GM23338 (cell line): ENCODE data around the gene CLOCK.

Source experiments
- CREB1 ChIP-seq: fragments of 250-450 bp; sonication (Bioruptor Pico); IDR thresholded peaks from 2 replicates; pipeline ENCODE4 v1.5.0; 2020; ENCODE audit warnings: low read depth, mild to moderate bottlenecking, moderate library complexity
- ETS1 ChIP-seq: IDR thresholded peaks from 2 replicates; pipeline ENCODE4 v1.6.1; 2016; ENCODE audit warnings: antibody characterized with exemption
- EZH2 ChIP-seq: fragments of 200-600 bp; sonication (generic); IDR thresholded peaks from one replicate; pipeline ENCODE4 v1.8.0; 2017; ENCODE audit warnings: antibody characterized with exemption, mild to moderate bottlenecking, low read depth; ENCODE audit not compliant: unreplicated experiment
- EZH2phosphoT487 ChIP-seq: fragments of 200-600 bp; sonication (generic); IDR thresholded peaks from one replicate; pipeline ENCODE4 v1.8.1; 2018; ENCODE audit warnings: antibody characterized with exemption; ENCODE audit not compliant: unreplicated experiment
- JUNB ChIP-seq: IDR thresholded peaks from one replicate; pipeline ENCODE4 v1.6.1; 2016; ENCODE audit warnings: antibody characterized with exemption; ENCODE audit not compliant: unreplicated experiment
- POLR2AphosphoS5 ChIP-seq: IDR thresholded peaks from 2 replicates; pipeline ENCODE4 v1.6.1; 2016; ENCODE audit warnings: antibody characterized with exemption, low read depth
- REST ChIP-seq: IDR thresholded peaks from one replicate; pipeline ENCODE4 v1.6.1; 2018; ENCODE audit warnings: antibody characterized with exemption; ENCODE audit not compliant: unreplicated experiment
- ZNF114 ChIP-seq: fragments of 250-450 bp; sonication (Bioruptor Pico); IDR thresholded peaks from 2 replicates; pipeline ENCODE4 v1.5.0; 2020; ENCODE audit warnings: mild to moderate bottlenecking, moderate library complexity
- ZNF331 ChIP-seq: fragments of 250-450 bp; sonication (Bioruptor Pico); IDR thresholded peaks from 2 replicates; pipeline ENCODE4 v1.5.0; 2020; ENCODE audit warnings: low read depth, mild to moderate bottlenecking, moderate library complexity
- ZNF462 ChIP-seq: fragments of 250-450 bp; sonication (Bioruptor Pico); IDR thresholded peaks from 2 replicates; pipeline ENCODE4 v1.5.0; 2020; ENCODE audit warnings: mild to moderate bottlenecking, moderate library complexity
- TF ChIP-seq, protein P1 (sequence below), 2 experiments: fragments of 200-600 bp in 1 of 2; sonication (generic) in 1 of 2; conservative IDR thresholded peaks; 2 replicates each; pipeline versions ENCODE4 v1.5.1 to v1.6.1; 2016 to 2017; ENCODE audit warnings: antibody characterized with exemption in 2 of 2, low read depth in 2 of 2, mild to moderate bottlenecking in 2 of 2, moderate library complexity in 1 of 2

GRCh38 chr4:55431710-55432336 lies 114.9 kb downstream of the CLOCK start:
- TF ChIP-seq, protein P1, sequence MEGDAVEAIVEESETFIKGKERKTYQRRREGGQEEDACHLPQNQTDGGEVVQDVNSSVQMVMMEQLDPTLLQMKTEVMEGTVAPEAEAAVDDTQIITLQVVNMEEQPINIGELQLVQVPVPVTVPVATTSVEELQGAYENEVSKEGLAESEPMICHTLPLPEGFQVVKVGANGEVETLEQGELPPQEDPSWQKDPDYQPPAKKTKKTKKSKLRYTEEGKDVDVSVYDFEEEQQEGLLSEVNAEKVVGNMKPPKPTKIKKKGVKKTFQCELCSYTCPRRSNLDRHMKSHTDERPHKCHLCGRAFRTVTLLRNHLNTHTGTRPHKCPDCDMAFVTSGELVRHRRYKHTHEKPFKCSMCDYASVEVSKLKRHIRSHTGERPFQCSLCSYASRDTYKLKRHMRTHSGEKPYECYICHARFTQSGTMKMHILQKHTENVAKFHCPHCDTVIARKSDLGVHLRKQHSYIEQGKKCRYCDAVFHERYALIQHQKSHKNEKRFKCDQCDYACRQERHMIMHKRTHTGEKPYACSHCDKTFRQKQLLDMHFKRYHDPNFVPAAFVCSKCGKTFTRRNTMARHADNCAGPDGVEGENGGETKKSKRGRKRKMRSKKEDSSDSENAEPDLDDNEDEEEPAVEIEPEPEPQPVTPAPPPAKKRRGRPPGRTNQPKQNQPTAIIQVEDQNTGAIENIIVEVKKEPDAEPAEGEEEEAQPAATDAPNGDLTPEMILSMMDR (conservative IDR thresholded peaks at IDR 0.05; ENCODE audit: low read depth in 2 of 2): no peak
- TF ChIP-seq EZH2: no peak
- no peak for TF ChIP-seq EZH2phosphoT487
- TF ChIP-seq JUNB: no peak
- no peak for TF ChIP-seq POLR2AphosphoS5
- TF ChIP-seq ETS1: no peak
- no peak for TF ChIP-seq CREB1 (CRISPR knock-in tag)
- TF ChIP-seq REST: no peak
- no peak for TF ChIP-seq ZNF462 (CRISPR knock-in tag)
- no peak for TF ChIP-seq ZNF114 (CRISPR knock-in tag)
- no peak for TF ChIP-seq ZNF331 (CRISPR knock-in tag)
